Stimulated activated CD4-positive, alpha-beta T cell treated with anti-CD3 and anti-CD28 coated beads, Interleukin-4, amount 100 ng/mL, for 24 hours (primary cell): ENCODE results near the gene FRS2.

ENCODE experiments used
- DNase-seq: peaks from one replicate; pipeline ENCODE4 v3.0.0-alpha.2; 2020

Gene FRS2

GRCh38 chr12:69534389-69534822 is 64.2 kb downstream of the FRS2 start:
- peak; percentile 40 for DNase-seq

DNA sequence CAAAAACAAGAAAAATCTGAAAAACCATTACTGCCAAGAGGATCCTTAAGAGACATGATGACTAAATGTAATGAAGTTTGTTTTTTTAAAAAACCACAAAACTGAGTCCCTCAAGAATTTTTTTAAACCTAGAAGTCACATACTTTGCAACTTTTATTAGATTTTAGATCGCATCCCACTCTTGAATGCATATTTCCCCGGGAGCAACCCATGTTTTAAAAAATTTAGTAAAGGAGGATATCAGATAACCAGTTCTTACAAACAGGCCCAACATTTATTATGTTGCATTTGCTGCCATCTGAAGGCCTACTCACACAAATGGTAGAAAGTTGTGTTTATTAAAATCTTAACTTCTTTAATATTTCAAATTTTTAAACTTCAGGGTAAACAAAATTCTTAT is 70.8 kb downstream of the FRS2 start:
- DNase-seq, result no peak

DNA sequence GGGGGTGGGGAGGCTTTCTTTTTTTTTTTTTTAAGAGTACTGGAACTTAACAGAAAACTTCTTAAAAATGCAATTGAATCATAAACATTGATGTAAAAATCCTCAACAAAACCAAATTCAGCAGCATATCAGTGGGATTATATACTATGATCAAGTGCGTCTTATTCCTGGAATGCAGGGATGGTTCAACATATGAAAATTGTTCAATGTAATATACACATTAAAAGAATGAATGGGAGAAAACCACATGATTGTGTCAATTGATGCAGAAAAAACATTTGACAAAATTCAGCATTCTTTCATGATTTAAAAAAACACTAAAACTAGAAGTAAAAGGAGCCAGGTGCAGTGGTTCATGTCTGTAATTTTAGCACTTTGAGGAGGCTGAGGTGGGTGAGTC is 73.9 kb downstream of the FRS2 start:
- no peak for DNase-seq

DNA sequence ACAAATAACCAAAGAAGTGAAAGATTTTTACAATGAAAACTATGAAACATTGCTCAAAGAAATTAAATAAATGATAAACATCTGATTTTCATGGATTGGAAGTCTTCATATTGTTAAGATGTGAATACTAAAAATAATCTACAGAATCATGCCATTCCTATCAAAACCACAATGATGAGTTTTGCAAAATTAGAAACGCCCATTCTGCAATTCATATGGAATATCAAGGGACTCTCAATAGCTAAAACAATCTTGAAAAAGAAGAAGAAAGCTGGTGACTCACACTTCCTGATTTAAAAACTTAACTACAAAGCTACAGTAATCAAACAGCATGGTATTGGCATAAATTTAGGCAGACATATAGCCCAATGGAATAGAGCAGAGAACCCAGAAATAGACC is 74.9 kb downstream of the FRS2 start:
- no peak for DNase-seq

DNA sequence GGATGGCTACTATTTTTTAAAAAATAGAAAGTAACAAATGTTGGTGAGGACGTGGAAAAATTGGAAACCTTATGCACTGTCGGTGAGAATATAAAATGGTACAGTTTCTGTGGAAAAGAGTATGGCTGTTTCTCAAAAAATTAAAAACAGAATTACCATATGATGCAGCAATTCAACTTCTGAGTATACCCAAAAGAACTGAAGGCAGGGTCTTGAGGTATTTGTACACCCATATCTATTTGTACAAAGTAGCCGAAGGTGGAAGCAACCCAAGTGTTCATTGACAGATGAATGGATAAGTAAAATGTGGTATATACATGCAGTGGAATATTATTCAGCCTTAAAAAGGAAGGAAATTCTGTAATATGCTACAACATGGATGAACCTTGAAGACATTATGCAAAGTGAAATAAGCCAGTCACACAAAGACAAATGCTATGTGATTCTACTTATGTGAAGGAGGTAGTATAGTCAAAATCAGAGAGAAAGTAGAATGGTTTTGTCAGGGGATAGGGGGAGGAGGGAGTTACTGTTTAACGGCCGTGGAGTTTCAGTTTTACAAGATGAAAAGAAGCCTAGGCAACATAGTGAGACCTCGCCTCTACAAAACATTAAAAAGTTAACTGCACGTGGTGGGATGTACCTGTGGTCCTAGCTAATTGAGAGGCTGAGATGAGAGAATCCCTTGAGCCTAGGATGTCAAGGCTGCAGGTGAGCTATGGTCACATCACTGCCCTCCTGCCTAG is 76.7 kb downstream of the FRS2 start:
- DNase-seq, result no peak

DNA sequence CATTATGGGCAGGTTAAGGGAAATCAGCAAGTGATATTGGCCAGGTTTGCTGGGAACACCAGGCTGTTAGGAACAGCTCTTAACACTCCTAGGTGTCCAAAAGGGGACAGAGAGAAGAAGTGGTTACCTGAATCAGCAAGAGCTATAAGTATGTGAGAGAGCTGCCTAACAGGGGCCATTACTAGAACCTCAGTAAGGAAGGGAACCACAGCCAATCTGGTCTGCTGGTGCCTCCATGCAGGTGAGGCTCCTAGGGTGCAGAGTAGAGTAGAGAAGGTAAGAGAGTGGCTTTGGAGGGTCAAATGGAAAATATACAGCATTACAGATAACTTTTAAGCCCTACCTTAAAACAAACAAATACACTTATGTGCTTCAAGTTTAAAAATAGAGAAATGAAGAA is 78.5 kb downstream of the FRS2 start:
- DNase-seq, result no peak

DNA sequence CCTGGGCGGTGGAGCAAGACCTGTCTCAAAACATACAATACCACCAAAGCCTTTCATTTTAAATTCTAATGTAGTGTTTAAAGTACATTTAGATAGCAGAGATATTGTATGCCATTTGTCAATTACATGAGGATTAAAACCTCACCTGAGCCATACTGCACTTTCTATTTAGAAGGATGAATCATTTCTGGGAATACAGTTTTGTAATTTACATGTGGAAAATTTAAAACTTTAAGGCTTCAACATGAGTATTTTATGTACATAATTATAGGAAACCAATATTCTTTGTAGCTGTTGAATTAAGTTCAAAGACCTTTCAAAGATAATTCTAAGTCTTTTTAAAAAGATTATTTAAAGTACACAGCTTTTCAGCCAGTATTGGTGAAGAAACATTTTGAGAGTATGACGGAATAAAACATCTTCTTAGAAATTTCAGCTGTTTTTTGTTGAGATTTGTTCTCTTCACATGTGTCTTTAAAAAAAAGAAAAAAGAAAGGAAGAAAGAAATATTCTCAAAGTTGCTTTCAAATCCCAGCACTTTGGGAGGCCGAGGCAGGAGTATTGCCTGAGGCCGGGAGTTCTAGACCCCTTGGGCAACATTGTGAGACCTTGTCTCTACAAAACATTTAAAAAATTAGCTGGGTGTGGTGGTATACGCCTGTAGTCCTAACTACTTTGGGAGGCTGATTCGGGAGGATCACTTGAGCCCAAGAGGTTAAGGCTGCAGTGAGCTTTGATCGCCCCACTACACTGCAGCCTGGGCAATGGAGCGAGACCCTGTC is 80.6 kb downstream of the FRS2 start:
- no peak for DNase-seq

DNA sequence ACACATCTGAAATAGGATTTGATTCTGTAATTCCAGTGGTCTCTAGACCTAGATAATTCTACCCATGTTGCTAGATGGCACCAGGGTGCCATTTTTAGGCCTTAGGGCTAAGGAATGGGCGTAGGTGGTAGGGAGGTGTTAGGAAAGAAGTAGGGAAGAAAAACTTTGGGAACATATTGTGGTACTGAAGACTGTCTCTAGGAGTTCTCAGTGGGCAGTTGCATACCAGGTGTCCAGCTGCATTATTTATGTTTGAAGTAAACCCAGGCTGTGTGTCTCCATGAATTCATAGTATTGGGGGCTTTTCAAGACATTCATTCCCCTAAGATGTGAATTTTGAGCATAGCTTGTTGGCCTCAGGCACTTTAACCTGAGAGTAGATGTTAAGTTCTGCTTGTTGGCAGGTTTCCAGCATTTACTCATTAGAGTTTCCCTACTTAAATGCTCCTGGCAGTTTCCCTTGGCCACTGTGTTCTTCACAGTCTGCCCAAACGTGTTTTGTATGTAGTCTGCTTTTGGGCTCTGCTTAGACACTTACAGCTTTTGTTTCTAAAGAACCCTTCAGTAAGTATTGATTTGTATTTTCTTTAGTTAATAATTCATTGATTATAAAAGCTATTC is 83.5 kb downstream of the FRS2 start:
- no peak for DNase-seq

DNA sequence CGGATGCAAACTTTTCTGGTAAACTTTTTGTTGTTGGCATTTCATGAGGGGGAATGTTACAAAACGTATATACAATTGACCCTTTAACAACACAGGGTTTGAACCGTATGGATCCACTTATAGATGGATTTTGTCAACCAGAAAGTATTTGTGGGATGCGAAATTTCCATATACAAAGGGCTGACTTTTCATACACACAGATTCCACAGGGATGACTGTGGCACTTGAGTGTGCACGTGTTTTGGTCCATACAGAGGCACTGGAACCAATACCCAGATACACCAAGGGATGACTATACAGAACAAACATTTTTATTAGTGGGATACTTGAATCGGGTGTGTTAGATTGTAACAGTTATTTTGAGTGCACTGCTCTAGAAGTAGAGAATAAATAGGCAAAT is 85.3 kb downstream of the FRS2 start:
- DNase-seq, result no peak

- no peak for DNase-seq
Measured at GRCh38 chr12:69556383-69556782, 86.2 kb downstream of the FRS2 start.

DNA sequence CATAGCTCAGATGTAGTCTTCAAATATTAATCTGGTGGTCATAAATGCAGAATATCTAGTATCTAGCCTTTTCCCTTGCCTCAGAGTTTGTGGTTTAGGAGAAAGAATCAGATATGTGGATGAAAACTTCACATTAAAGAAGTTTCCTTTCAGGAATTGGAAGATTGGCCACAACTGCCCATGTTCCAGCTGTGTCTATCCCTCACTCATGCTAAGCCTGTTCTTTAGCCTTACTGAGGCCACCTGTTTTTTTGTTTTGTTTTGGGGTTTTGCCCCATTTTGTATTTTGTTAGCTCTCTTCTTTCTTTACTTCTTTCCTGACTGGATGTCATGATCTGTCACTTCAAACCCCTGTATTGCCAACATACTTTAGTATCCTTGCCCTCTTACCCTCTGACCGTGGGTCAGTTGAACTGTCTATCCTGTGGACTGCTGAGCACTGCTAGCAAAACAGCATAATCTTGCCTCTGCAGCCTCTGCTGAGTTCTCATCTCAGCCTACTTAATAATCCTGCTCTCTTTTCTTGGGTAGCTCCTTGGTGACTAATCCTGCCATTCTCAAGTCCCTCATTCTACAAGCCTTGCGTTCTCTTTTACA is 93.1 kb downstream of the FRS2 start:
- DNase-seq, result no peak

- DNase-seq, result no peak
Measured at GRCh38 chr12:69566603-69567002, 96.4 kb downstream of the FRS2 start.

DNA sequence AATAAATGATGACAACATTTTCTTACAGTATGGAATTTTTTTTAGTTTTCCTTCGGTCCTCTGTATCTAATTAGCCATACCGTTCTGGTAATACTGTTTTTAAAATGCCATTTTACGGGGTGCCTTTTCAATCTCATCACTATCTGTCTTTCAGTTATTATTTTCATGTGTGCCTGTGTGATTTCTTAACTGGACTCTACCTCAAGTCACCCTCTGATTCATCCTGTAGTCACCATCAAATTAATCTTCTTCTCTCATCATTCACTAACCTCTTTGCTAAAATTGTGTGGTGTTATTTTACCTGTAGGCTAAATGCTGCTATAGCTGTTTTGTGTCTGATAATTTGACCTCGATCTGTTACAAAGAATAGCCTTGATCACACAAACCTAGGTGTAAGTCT is 99.0 kb downstream of the FRS2 start:
- DNase-seq, result no peak

DNA sequence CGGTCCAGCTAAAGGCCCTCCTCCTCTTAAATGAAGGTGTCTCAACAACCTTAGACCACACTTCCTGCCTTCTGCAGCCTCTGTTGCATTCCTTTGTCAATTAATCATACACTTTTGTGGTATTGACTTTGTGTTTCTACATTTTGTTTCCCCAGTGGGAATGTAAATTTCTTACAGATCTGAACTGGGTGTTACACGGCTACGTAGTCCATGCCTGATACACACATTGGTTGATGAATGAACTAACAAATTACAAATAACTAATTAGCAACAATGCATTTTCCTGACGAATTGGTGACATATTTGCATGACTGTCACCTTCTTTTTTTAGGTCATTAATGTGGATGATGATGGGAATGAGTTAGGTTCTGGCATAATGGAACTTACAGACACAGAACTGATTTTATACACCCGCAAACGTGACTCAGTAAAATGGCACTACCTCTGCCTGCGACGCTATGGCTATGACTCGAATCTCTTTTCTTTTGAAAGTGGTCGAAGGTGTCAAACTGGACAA is 99.9 kb downstream of the FRS2 start:
- no peak for DNase-seq

DNA sequence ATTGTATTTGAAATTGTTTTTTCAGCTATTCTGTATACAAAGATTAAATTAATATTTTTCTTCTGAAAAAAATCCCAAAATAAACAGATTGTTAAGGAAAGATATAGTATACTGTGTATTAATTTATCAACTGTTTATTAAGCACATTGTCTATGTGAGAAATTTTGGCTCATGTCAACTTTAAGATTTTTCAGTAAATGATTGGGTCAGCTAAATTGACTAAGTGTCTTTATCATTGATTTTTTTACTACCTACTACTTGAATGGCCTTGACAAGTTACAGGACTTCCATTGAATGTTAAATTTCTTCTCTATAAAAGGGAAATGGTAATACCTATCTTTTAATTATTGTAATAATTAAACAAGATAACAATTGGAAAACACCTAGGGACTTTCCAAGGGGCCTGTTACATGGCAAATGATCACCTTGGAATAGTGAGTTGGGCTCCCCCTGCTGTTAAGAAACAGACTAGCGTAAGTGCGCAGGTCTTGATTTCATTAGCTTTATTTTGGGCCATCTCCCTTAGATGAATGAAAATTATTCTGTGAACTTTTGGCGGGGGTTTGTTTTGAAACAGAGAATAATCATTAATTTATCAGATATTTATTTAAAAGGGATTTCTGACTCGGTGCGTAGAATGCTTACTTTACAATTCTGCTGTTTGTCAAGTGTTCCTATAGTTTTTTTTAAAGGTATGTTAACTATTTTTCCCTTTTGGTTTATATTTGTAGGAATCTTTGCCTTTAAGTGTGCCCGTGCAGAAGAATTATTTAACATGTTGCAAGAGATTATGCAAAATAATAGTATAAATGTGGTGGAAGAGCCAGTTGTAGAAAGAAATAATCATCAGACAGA is 100.6 kb downstream of the FRS2 start:
- DNase-seq, result peak; percentile 70

GRCh38 chr12:69575346-69575745 is 105.2 kb downstream of the FRS2 start:
- no peak for DNase-seq

DNA sequence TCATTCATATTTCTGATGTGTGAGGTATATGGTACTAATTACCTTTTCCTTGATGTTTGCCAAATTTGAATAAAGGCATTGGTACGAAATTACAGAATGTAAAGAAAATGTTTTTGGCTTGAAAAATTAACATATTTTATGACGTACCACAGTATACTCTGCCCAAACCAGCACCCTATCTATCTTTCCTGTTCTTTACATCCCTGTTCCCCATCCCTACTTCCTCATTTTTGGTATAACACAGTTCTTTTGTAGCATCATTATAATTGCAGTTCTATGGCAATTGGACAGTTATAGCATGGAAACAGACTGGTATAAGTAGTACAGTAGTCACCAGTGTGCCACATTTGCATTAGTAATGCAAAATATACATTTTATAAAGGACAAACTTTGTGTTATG is 108.1 kb downstream of the FRS2 start:
- no peak for DNase-seq

- DNase-seq, result no peak
Measured at GRCh38 chr12:69579029-69579428, 108.8 kb downstream of the FRS2 start.

- DNase-seq, result no peak
Measured at GRCh38 chr12:69580074-69580473, 109.9 kb downstream of the FRS2 start.

DNA sequence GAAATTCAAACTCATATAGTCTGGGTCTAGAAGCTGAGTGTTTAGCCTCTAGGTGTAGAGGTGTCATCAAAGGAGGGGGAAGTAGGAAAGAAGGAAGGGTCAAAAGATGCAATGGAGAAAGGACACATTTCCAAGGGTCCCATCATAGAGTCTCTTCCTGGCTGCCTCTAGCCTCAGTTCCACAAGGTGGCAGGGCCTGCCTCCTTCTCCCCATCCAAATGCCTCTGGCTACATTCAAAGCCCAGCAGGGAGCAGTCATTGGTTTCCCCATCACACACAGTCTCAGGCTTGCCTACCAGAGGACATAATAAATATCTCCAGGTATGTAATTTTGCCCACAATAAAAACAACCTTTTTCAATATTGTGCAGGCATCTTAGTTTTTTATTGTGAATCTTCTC is 113.0 kb downstream of the FRS2 start:
- DNase-seq, result no peak

DNA sequence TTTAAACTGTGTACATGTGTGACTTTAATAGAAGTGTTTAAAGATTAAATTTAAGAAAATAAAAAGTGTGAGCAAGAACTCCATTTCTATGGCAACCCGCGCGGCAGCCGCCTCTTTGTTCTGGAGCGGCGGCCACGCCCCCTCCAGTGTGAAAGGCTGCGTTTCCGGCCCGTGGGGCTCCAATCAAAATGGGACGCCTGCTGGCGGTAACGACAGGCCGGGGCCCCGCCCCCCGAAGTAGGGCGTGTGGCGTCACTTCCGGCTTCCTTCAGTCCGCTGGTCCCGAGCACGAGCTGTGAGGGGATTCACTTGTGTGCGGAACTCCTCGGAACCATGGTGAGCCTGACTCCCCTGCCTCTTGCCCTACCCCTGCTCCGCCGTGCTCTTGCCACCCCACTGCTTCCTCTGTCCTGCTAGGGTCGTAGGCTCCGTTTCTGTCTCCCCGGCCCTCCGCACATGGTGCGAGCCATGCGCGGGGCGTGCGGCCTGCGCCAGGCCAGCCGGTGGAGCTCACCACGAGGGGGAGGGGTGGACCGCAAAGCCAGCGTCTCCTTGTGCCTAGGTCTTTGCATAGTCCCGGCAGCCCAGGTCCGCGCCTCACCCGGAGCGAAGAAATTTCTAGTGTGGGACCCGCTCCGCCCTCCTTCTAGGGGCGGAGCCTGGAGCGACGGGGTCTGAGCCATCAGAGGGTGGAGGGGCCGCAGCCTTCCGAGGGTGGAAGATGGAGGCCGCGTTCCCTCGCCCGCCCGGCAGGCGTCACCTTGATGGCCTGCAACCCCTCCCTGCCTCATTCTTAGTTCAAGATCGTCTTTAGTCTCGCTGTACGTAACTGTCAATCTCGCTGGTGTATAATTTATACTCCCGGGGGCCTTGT is 115.2 kb downstream of the FRS2 start, which contains the start of gene CCT2:
TSS of gene CCT2 (plus strand) at position 271 of the 874 bp plus-strand sequence. CDS start at position 334, 63 bp downstream.
- DNase-seq, result peak; percentile 97
